ENCODE data around the gene GAK.
A peak's percentile ranks its signal among the peaks of the same experiment; 100 is the strongest.

The GAK gene

DNA sequence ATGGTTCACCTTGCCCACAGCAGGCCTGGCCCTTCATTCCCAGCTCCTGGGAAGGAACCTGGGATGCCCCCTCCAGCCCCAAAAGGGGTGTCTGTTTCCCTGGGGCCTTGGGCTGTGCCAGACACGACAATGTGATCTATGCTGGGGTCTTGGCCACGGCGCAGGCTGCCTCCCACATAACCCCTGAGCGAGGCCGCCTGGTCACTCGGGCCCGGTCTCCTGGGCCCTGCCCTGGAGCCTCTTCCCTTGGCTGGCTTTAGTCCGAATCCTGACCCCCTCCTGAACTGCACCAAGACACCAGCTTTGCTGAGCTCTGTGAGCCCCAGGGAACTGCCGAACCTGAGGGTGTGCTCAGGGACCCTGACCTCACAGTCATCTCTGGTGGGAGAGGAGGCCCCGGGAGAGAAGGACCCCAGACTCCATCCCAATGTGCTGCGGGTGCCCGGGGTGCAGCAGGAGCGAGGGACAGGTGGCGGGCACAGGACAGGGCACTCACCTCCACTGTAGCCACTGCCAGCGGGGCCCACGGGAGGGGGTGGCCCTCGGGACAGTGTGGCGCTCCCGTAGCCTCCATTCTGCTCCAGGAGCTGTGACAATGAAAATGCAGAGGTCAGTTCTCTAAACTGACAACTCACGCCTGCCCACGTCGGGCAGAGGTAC, 42.0 kb downstream of the GAK start:
- DNase-seq = no peak

DNA sequence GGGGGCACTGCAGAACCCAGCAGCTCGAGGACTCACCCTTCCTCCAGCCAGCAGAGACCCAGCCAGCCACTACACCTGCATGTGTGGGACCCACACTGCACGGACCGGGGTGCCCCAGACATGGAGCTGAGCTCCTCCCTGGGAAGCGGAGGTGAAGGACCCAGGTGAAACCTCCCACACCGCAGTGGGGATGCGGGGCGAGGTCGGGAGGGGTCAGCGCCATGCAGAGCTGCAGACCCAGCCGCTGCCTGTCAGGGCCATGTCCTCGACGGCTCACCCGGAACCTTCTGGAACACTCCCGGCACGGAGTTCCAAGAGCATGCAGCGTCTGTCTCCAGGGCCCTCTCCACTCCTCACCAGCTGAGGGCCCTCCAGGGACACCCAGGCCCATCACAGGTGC, 42.6 kb downstream of the GAK start:
- DNase-seq = no peak

GRCh38 chr4:888029-888428, 44.1 kb downstream of the GAK start:
- DNase-seq = no peak

DNA sequence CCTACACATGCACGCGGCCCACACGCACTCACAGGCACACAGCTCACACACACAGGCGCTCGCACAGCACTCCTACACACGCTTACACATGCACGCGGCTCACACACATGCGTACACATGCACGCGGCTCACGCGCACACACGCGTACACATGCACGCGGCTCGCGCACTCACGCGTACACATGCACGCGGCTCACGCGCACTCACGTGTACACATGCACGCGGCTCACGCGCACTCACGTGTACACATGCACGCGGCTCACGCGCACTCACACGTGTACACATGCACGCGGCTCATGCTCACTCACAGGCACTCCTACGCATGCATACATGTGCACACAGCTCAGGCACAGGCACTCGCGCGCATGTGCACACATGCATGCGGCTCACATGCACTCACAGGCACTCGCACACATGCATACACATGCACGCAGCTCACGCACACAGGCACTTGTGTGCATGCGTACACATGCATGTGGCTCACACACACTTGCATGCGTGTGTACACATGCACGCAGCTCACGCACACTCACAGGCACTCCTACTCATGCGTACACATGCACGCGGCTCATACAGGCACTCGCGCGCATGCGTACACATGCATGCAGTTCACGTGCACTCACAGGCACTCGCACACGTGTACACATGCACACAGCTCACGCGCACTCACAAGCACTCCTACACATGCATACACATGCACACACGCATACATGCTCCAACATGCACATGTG, 44.9 kb downstream of the GAK start:
- DNase-seq = no peak

DNA sequence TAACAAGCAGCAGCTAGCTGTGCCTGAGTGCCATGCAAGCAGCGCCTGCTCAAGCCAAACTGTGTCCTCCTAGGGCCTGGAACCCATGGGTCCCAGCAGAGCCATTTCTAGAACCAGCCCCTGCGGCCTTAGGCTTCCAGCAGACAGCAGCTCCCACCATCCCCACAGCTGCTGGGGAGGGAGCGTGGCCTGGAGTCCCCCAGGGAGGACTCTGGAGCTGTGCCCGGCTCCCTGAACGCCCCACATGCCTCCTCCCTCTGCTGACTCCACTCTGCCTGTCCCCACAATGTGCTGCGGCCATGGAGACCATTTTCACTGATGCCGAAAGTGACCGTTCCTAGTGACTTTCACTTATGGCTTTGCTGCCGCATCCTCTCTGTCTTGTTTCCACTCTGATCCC, 45.9 kb downstream of the GAK start:
- DNase-seq = no peak

- no peak for DNase-seq
These were observed 46.8 kb downstream of the GAK start for GRCh38 chr4:885353-885752.

DNA sequence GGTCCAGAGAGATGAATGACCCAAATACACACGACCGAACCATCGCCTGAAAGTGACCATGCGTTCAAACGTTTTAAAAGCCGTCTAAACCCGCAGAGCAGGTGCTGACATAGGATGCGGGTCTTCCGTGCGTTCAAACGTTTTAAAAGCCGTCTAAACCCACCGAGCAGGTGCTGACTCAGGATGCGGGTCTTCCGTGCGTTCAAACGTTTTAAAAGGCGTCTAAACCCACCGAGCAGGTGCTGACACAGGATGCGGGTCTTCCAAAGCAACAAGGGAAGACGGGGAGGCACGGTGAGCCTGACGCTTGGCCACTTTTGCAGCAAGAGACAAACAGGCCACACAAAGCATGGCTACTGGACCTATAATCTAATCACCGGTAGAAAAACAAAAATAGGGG, 47.2 kb downstream of the GAK start:
- DNase-seq = no peak

DNA sequence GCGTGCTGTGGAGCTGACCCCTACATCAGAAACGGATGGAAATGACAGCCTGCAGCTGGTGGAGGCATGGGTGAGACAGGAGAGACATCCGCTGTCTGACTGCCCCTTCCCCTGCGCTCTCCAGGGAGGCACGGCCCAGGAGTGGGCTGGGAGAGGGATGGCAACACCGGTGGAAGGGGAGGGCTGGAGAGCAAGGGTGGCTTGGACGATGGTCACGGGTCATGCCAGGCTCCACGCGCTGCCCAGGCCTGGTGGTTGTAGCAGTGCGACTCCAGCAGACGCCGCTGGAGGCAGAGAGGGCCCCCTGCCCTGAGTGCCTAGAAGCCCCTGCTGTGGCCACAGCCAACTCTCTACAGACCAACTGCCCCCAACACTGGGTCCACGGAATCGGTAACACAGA, 47.9 kb downstream of the GAK start:
- no peak for DNase-seq

DNA sequence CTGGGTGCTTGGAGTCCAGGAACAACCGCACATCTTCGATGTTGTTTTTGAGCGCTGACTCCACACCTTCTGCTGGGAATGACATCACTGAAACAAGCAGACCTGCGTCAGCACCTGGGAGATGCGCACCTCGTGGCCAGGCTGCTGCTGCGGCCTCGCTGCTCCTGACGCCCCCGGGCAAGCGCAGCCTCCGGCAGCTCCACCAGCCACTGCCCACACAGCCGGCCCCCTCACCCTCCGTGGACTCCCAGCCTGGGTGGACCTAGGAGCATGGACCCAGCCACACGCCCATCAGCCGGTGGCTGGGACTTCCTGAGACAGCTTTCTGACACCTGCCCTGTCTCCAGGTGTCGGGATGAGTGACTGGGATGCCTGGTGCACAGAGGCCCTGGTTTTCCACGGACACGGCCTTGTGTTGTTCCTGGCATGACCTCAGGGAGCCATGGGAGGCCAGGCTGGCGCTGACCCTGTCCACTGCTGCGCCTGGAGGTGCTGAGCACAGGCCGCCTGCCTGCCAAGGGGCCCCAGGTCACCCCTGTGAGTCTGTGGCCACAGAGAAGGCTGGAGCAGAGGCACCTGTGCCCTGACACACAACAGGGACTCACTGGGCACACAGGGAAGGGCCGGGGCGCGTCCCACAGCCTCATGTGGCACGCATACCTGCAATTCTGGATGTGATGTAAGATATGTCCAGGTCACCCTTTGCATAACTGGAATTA, 48.6 kb downstream of the GAK start:
- DNase-seq = no peak

DNA sequence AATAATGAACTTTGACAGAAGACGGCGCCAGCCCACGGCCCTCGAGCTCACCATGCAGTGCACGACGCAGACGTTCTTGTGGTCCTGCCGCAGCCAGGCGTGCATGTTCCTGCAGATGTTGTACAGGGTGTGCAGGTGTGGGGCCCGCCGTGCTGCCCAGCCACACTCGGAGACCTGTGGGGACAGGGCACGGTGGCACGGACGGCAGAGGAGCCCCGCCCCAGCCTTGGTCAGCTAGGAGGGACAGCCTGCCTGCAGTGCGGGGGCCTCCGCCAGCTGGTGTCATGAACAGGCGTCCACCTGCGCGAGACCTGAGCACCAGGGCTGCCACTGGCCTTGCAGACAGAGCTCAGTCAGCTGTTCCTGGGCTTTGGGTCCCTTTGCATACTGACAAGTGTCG, 49.5 kb downstream of the GAK start:
- DNase-seq = no peak

- no peak for DNase-seq
These were observed 50.4 kb downstream of the GAK start for GRCh38 chr4:881709-882108.

- DNase-seq = no peak
These were observed 51.3 kb downstream of the GAK start for GRCh38 chr4:880684-881405.

DNA sequence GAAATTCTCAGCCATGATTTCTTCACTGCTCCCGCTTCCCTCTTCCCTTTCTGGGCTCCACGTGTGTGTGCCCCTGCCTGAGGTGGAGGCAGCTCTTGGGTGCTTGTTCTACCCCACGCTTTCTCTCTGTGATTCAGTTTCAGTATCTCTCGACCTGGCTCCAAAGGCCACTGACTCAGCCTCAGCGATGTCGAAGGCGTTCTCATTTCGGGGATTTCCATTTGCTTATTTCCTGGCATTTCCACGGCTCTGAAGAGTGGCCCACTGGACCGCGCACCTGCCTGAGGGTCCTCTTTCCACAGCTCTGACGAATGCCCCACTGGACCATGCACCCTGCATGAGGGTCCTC, 52.4 kb downstream of the GAK start:
- DNase-seq = peak in 1 of 51 donors; percentile 17

DNA sequence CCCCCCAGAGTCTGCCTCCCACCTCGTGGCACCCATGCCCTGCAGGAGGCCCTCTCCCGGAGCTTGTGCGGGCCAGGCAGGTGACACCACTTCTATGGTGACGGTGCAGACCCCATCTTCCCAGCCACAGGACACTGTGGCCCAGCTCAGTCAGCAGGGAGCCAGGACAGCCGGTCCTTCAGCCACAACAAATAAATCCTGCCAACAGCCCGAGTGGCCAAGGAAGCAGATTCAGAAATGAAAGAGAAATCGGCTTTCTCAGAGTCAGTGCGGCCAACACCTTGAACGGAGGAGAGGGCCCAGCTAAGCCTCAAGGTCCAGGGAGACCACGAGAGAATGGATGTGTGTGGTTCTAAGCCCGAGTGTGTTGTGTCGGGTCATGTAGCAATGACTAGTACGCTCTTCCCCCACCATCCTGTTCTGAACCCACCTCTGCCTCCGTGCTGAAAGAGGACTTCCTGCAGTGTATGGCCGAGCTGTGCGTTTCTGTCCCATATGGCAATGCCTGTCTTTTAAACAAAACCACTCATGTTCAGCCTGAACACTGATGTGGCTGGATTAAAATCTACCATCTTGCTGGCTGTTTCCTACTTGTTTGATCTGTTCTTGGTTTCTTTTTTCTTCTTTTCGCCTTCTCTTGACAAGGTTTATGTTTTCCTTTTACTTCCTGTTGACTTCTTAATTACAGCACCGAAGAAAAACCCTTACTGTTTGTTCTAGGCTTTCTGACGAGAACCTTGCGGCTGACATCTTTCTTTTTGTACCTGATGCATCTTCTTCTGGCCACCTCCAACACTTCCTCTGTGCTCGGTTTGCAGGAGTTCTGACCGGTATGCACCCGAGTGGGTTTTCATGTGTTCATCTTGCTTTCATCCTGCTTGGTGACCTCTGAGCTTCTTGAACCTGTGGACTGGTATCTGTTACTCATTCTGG, 53.1 kb downstream of the GAK start:
- no peak for DNase-seq

DNA sequence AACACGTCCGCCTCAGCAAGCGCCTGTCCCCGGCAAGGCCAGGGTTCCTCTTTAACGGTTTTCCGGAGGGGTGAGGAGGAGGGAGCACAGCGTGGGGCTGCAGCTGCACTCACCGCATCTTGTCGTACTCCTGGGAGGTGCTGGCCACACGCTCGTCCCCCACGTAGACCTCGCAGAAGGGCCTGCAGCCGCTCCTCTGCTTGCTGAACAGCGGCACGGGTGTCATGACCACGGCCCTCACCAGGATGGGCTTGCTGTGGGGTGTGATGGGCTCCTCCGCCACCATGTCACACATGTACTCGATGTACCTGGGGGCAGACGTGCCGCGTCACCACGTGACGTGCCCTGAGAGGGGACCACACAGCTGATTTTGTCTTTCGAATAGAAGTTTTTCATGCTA, 54.6 kb downstream of the GAK start:
- no peak for DNase-seq

DNA sequence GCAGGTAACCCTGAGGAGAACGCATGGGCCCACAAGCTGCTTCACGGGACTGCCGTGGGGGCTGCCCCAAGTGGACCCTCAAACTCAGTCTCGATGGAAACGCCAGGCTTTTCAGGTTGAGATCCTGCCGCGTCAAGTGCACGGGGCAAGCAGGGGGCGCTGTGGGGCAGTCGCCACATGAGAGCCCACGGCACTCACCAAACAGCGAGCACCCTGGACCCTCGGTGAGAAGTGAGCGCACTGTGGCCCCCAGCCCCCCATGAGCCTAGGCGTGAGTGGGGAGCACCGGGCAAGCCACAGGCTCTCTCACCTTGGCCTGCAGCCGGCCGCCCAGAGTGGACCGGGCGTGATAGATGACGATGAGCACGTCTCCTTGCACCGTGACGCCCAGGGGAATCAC, 55.3 kb downstream of the GAK start:
- DNase-seq = no peak

- no peak for DNase-seq
These were observed 56.2 kb downstream of the GAK start for GRCh38 chr4:875818-876423.

DNA sequence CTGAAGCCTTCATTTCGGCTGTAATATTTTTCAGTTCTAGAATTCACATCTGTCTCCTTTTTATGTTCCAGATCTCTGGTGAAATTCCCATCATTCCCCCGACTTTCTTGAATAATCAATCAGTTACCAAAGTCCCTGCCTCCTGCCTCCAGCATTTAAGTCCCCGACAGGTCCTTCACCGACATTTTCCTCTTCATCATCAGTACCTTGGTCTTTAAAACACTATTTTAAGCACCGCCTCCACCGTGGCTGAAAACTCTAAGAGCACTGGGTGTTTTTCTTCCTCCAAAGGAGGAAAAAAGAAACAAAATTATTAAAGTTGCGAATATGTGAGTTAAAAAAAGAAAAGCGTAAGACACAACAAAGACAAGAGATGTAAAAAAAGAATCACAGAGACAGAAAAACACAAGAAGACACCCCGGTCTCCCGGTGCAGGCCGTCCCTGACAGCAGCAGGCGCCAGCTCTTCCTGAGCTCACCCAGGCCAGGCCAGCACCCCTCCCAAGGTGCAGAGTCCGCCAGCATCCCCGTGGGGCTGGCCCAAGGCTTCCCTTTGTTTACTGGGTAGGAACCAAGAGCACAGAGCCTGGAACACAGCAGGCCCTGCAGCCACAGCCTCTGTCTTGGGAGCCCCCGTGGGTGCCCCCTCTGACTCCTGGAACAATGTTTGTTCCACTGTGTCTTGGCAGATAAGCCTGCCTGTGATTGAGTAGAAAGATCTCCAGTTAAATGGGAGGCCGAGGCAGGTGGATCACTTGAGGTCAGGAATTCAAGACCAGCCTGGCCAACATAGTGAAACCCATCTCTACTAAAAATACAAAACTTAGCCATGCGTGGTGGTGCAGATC, 56.9 kb downstream of the GAK start:
- no peak for DNase-seq

GRCh38 chr4:874056-874455, 58.1 kb downstream of the GAK start:
- DNase-seq = no peak

Measured in hypothalamus (tissue), 51 donors.